Neural cell (in vitro differentiated cells): ENCODE data around the gene NOSTRIN. TPM values are rescaled to one million over a fixed set of nuclear protein-coding genes. Genes with fewer than 3 reads are reported as not detected.

Experiments
- H2AFZ ChIP-seq: fragments of 200-600, 300-800 bp; sonication (generic), shearing (Covaris generic); 2 replicates; pipeline ENCODE4 v1.6.0; 2014; ENCODE audit warnings: low read depth, mild to moderate bottlenecking, antibody characterized with exemption, low read length, moderate library complexity
- H3F3A ChIP-seq: fragments of 200-600 bp; shearing (Covaris generic); 2 replicates; pipeline ENCODE4 v1.6.1; 2016; ENCODE audit warnings: mild to moderate bottlenecking, moderate library complexity, mixed read lengths, antibody characterized with exemption, low read length; ENCODE audit not compliant: insufficient read depth, poor library complexity, severe bottlenecking
- H3K27ac ChIP-seq: fragments of 200-600, 300-800 bp; sonication (generic), shearing (Covaris generic); 2 replicates; pipeline ENCODE4 v1.5.1; 2014; ENCODE audit warnings: mild to moderate bottlenecking, low read length, moderate library complexity
- H3K27me3 ChIP-seq: fragments of 300-800, 200-600 bp; sonication (generic), shearing (Covaris generic); 2 replicates; pipeline ENCODE4 v1.6.0; 2014; ENCODE audit warnings: mild to moderate bottlenecking, low read depth, low read length, moderate library complexity; ENCODE audit not compliant: insufficient read depth
- H3K36me3 ChIP-seq: fragments of 300-800, 200-600 bp; sonication (generic), shearing (Covaris generic); 2 replicates; pipeline ENCODE4 v1.5.1; 2014; ENCODE audit warnings: mild to moderate bottlenecking, antibody characterized with exemption, low read length, moderate library complexity; ENCODE audit not compliant: insufficient read depth
- H3K4me2 ChIP-seq: fragments of 300-800, 200-600 bp; sonication (generic), shearing (Covaris generic); 2 replicates; pipeline ENCODE4 v1.6.0; 2014; ENCODE audit warnings: mild to moderate bottlenecking, low read length
- H3K4me3 ChIP-seq: fragments of 300-800, 200-600 bp; sonication (generic), shearing (Covaris generic); 2 replicates; pipeline ENCODE4 v1.5.1; 2014; ENCODE audit warnings: mild to moderate bottlenecking, low read length, moderate library complexity
- H3K79me2 ChIP-seq: fragments of 200-600 bp; shearing (Covaris generic); replicated peaks from 2 replicates; pipeline ENCODE4 v1.6.0; 2014; ENCODE audit warnings: mild to moderate bottlenecking, low read length, moderate library complexity; ENCODE audit not compliant: insufficient read depth
- H3K9ac ChIP-seq: fragments of 300-800, 200-600 bp; sonication (generic), shearing (Covaris generic); 2 replicates; pipeline ENCODE4 v1.6.1; 2016; ENCODE audit warnings: mild to moderate bottlenecking, low read length, mixed read lengths
- H3K9me2 ChIP-seq: fragments of 200-600 bp; shearing (Covaris generic); 2 replicates; pipeline ENCODE4 v1.6.1; 2016; ENCODE audit warnings: mild to moderate bottlenecking, low read length, mixed read lengths; ENCODE audit not compliant: insufficient read depth
- H3K9me3 ChIP-seq: fragments of 200-600, 300-800 bp; sonication (generic), shearing (Covaris generic); 2 replicates; pipeline ENCODE4 v1.6.1; 2016; ENCODE audit warnings: mild to moderate bottlenecking, mixed run types, low read length, moderate library complexity, mixed read lengths
- H4K20me1 ChIP-seq: fragments of 200-600 bp; shearing (Covaris generic); 2 replicates; pipeline ENCODE4 v1.6.1; 2016; ENCODE audit warnings: mild to moderate bottlenecking, mixed run types; ENCODE audit not compliant: insufficient read depth
- CTCF ChIP-seq: fragments of 450-650 bp; IDR thresholded peaks from 2 replicates; pipeline ENCODE4 v1.5.1; 2014; ENCODE audit warnings: antibody characterized with exemption, mild to moderate bottlenecking, moderate library complexity; ENCODE audit not compliant: poor library complexity, severe bottlenecking
- EP300 ChIP-seq: fragments of 450-650 bp; conservative IDR thresholded peaks from 2 replicates; pipeline ENCODE4 v1.6.1; 2014; ENCODE audit warnings: antibody characterized with exemption, mild to moderate bottlenecking, moderate library complexity; ENCODE audit not compliant: poor library complexity, severe bottlenecking
- EZH2 ChIP-seq: fragments of 200-600, 300-800 bp; shearing (Covaris generic), sonication (generic); IDR thresholded peaks from 2 replicates; pipeline ENCODE4 v1.6.1; 2014; ENCODE audit warnings: antibody characterized with exemption, low read length, borderline replicate concordance, mild to moderate bottlenecking; ENCODE audit not compliant: insufficient read depth, poor library complexity, severe bottlenecking
- MXI1 ChIP-seq: fragments of 450-650 bp; conservative IDR thresholded peaks from 2 replicates; pipeline ENCODE4 v1.6.1; 2014; ENCODE audit warnings: antibody characterized with exemption, mild to moderate bottlenecking; ENCODE audit not compliant: poor library complexity, severe bottlenecking
- POLR2AphosphoS5 ChIP-seq: IDR thresholded peaks from 2 replicates; pipeline ENCODE4 v1.6.1; 2012
- RAD21 ChIP-seq: fragments of 450-650 bp; conservative IDR thresholded peaks from 2 replicates; pipeline ENCODE4 v1.6.1; 2014; ENCODE audit warnings: antibody characterized with exemption, mild to moderate bottlenecking, moderate library complexity
- REST ChIP-seq: IDR thresholded peaks from 2 replicates; pipeline ENCODE4 v1.6.1; 2012; ENCODE audit warnings: borderline replicate concordance
- SMC3 ChIP-seq: fragments of 450-650 bp; conservative IDR thresholded peaks from 2 replicates; pipeline ENCODE4 v1.6.1; 2014; ENCODE audit warnings: antibody characterized with exemption, mild to moderate bottlenecking, moderate library complexity; ENCODE audit not compliant: poor library complexity
- TAF1 ChIP-seq: IDR thresholded peaks from 2 replicates; pipeline ENCODE4 v1.6.1; 2012; ENCODE audit warnings: low read depth
- polyA plus RNA-seq: library from polyadenylated mRNA; depleted of rRNA; stranded (reverse); fragments of >200 nt; gene quantifications from 2 replicates; pipeline ENCODE4 v1.2.3, GENCODE V29; 2014

The NOSTRIN gene
- polyA plus RNA-seq, 1 donor from 2014 or later: not detected

DNA sequence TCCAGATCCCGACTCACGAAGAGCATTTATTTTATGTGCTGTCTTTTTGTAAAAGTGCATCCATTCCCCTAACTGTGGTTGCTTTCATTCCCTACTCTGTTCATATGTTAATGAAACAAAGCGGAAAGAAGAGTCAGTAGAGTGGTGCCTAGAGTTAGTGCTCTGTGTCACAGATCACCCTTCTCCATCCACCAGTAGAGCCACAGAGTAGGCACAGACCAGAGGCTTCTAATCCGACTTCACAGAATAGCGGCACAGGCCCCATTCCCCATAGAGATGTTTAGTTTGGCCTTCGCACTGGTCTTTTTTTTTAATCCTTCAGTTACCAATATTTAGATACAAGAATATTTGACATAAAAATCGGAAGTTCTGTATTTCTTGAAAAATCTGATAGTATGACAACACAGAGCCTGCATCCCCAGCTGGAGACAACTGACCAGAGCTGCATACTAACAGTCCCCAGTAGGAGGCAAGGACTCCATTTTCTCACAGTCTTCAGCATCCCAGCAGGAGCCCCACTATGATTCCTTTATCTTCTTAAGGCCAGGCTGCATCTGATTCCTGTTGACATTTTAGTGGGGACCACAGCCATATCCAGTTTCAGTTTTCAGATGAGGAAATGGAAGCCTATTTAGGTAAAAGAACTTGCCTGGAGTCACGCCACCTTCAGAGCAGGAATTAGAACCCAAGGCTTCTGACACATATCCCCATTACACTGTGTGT lies 105.7 kb downstream of the NOSTRIN start:
- no peak overlapping the region for H3K4me2 ChIP-seq
- TF ChIP-seq SMC3 (no peak), EP300 (no peak), CTCF (no peak), MXI1 (no peak), TAF1 (no peak), POLR2AphosphoS5 (no peak), RAD21 (no peak), REST (no peak)
- H3F3A ChIP-seq: peaks cover 13% of the 10 kb centered on the region
- H3K9ac ChIP-seq: no peak overlapping the region
- no peak overlapping the region for H2AFZ ChIP-seq
- H4K20me1 ChIP-seq: no peaks in the 10 kb centered on the region
- H3K9me3 ChIP-seq: no peaks in the 10 kb centered on the region
- H3K4me3 ChIP-seq: no peak overlapping the region
- H3K27ac ChIP-seq: no peak overlapping the region
- peaks cover 3% of the 10 kb centered on the region for H3K27me3 ChIP-seq
- H3K9me2 ChIP-seq: no peaks in the 10 kb centered on the region
- H3K79me2 ChIP-seq: no peaks in the 10 kb centered on the region
- H3K36me3 ChIP-seq: no peaks in the 10 kb centered on the region

DNA sequence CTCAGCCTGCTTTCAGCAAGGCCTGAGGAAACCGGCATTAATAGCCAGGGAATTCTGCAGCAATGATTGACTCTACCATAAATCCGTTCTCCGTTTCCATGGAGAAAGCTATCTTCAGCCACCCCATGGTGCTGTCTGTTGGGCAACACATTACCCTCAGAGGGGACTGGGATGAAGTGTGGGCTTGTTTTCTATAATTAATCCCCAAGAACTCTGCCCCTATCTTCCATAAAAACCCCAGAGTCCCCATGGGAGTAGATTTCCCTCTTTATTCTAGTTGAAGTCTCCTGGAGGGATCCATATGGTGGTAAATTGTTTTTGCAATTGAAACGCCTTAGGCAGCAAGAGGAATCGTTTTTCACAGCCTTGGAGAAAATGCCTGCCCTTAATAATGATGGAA lies 107.9 kb downstream of the NOSTRIN start:
- H3K36me3 ChIP-seq: no peaks in the 10 kb centered on the region
- peaks cover 13% of the 10 kb centered on the region for H3F3A ChIP-seq
- H3K27ac ChIP-seq: peak overlapping the region; percentile 81
- peak overlapping the region; percentile 1 for H3K9ac ChIP-seq
- peak overlapping the region; percentile 50 for H3K4me3 ChIP-seq
- no peaks in the 10 kb centered on the region for H3K9me2 ChIP-seq
- H2AFZ ChIP-seq: no peak overlapping the region
- no peaks in the 10 kb centered on the region for H3K79me2 ChIP-seq
- H4K20me1 ChIP-seq: no peaks in the 10 kb centered on the region
- TF ChIP-seq REST (peak; percentile 100), RAD21 (peak; percentile 34), TAF1 (no peak), MXI1 (peak; percentile 44), EZH2 (no peak), CTCF (no peak), EP300 (peak; percentile 93), SMC3 (peak; percentile 19), POLR2AphosphoS5 (peak; percentile 98)
- H3K9me3 ChIP-seq: no peaks in the 10 kb centered on the region
- H3K27me3 ChIP-seq: peaks cover 3% of the 10 kb centered on the region
- peak overlapping the region; percentile 57 for H3K4me2 ChIP-seq
